Gastrocnemius medialis (tissue), 4 donors: ENCODE measurements around the gene AUNIP. TPM values are rescaled to one million over a fixed set of nuclear protein-coding genes. Genes with fewer than 3 reads are reported as not detected.

Experiments
- ATAC-seq, 2 donors: fragments of 150-250 bp; one replicate each; pipeline ENCODE4 v1.9.1; 2016
- DNase-seq, 2 donors: peaks; one replicate each; pipeline ENCODE4 v3.0.0-alpha.2; 2019
- H3K27ac ChIP-seq, 4 donors: fragments of 200-600 bp; sonication (generic); 1 replicate in 1 of 4; 2 replicates in 3 of 4; pipeline ENCODE4 v1.5.1; 2016 to 2018; ENCODE audit warnings: mild to moderate bottlenecking in 2 of 4, moderate library complexity in 1 of 4
- H3K27me3 ChIP-seq, 3 donors: fragments of 200-600 bp; sonication (generic) in 2 of 3; 1 replicate in 1 of 3; 2 replicates in 2 of 3; pipeline versions ENCODE4 v1.5.1 to v1.6.0; 2016 to 2019; ENCODE audit warnings: mild to moderate bottlenecking in 1 of 3, moderate library complexity in 1 of 3
- H3K36me3 ChIP-seq, 2 donors: fragments of 200-600 bp; sonication (generic) in 1 of 2; one replicate each; pipeline ENCODE4 v1.5.1; 2017 to 2018
- H3K4me1 ChIP-seq, 2 donors: fragments of 200-600 bp; sonication (generic) in 1 of 2; one replicate each; pipeline ENCODE4 v1.5.1; 2016 to 2017; ENCODE audit warnings: mild to moderate bottlenecking in 2 of 2
- H3K4me3 ChIP-seq, 4 donors: fragments of 200-600 bp; sonication (generic) in 3 of 4; 1 replicate in 1 of 4; 2 replicates in 3 of 4; pipeline ENCODE4 v1.5.1; 2016 to 2019; ENCODE audit warnings: mild to moderate bottlenecking in 2 of 4
- H3K9me3 ChIP-seq, 3 donors: fragments of 200-600 bp; sonication (generic) in 2 of 3; 1 replicate in 1 of 3; 2 replicates in 2 of 3; pipeline ENCODE4 v1.5.1; 2016 to 2019
- POLR2A ChIP-seq, 2 donors: fragments of 450-650 bp; IDR thresholded peaks; one replicate each; pipeline ENCODE4 v1.6.1; 2017; ENCODE audit warnings: antibody characterized with exemption in 2 of 2, mild to moderate bottlenecking in 2 of 2, moderate library complexity in 2 of 2
- in situ Hi-C, 4 donors: fragments of 200-750 bp; cut with MboI; loops; one replicate each; pipeline versions ENCODE4 v1.15.0 to v1.8.0; 2017; ENCODE audit warnings: low sequenced_read_pairs in 4 of 4
- intact Hi-C: fragments of 100-400 bp; cut with DNase I; formaldehyde crosslinking; loops from one replicate; pipeline ENCODE4 v1.15.1; 2023; ENCODE audit warnings: low total_unique reads
- total RNA-seq, 4 donors: library from RNA; depleted of rRNA; stranded (reverse); fragments of >200 nt; gene quantifications; one replicate each; pipeline versions ENCODE4 v1.1.0 to v1.2.3, GENCODE V29; 2016
- TF ChIP-seq, protein P1 (sequence below), 5 experiments: fragments of 450-650 bp in 3 of 5; fragments of 200-600 bp in 2 of 5; sonication (generic) in 2 of 5; IDR thresholded peaks in 4 of 5; conservative IDR thresholded peaks in 1 of 5; 1 replicate in 4 of 5; 2 replicates in 1 of 5; pipeline ENCODE4 v1.5.1; 2016 to 2019; ENCODE audit warnings: antibody characterized with exemption in 5 of 5, mild to moderate bottlenecking in 3 of 5, moderate library complexity in 3 of 5

Gene AUNIP
- total RNA-seq, 4 donors from 2014 or later, result not detected

DNA sequence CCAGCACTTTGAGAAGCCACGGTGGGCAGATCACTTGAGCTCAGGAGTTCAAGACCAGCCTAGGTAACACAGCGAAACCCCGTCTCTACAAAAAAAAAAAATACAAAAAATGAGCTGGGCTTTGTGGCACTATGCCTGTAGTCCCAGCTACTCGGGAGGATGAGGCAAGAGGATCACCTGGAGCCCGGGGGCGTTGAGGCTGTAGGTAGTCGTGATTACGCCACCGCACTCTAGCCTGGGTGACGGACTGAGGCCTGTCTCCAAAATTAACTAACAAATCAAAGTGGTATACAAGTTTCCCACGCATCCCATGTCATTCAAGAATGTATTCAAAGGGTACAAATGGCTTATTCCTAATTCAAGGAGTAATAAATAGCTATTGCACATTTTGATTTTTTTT is 2.4 kb downstream of the AUNIP start:
- H3K36me3 ChIP-seq, result no peaks in the 10 kb centered on the region
- DNase-seq, result no peak
- intact Hi-C loops, result no loop called here

DNA sequence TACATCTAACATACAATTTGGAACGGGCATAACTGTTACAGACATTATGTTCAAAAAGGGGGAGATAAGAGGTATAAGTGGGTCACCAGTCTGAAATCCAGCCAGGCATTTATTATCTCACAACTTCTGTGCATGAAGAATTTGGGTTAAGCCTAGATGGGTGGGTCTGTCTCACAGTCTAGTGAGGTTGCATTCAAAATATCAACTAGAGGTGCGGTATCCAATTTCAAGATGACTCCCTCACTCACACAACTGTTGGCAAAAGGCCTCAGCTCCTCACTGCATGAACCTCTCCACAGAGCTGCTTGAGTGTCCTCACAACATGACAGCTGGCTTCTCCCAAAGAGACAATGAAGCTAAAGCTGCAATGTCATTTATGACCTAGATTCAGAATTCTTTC is 4.7 kb downstream of the AUNIP start:
- Histone ChIP-seq H3K9me3 (no peaks in the 10 kb centered on the region), H3K27me3 (no peaks in the 10 kb centered on the region), H3K36me3 (no peaks in the 10 kb centered on the region), H3K4me1 (peaks cover 2 to 9% of the 10 kb centered on the region in 2 donors), H3K4me3 (no peak overlapping the region), H3K27ac (no peak overlapping the region)
- intact Hi-C loops (no loop called here), in situ Hi-C loops (no loop called here)
- TF ChIP-seq, protein P1, sequence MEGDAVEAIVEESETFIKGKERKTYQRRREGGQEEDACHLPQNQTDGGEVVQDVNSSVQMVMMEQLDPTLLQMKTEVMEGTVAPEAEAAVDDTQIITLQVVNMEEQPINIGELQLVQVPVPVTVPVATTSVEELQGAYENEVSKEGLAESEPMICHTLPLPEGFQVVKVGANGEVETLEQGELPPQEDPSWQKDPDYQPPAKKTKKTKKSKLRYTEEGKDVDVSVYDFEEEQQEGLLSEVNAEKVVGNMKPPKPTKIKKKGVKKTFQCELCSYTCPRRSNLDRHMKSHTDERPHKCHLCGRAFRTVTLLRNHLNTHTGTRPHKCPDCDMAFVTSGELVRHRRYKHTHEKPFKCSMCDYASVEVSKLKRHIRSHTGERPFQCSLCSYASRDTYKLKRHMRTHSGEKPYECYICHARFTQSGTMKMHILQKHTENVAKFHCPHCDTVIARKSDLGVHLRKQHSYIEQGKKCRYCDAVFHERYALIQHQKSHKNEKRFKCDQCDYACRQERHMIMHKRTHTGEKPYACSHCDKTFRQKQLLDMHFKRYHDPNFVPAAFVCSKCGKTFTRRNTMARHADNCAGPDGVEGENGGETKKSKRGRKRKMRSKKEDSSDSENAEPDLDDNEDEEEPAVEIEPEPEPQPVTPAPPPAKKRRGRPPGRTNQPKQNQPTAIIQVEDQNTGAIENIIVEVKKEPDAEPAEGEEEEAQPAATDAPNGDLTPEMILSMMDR (IDR thresholded peaks at IDR 0.05 in 4 of 5, conservative IDR thresholded peaks at IDR 0.05 in 1 of 5), result no peak
- TF ChIP-seq POLR2A (IDR thresholded peaks at IDR 0.05), result no peak
- ATAC-seq (no peak), DNase-seq (no peak)

More for the DNA sequence above, 2.4 kb downstream of the AUNIP start:
- Histone ChIP-seq H3K4me3 (no peak overlapping the region), H3K27ac (no peak overlapping the region), H3K4me1 (peaks cover 2 to 9% of the 10 kb centered on the region in 2 donors), H3K27me3 (no peaks in the 10 kb centered on the region), H3K9me3 (no peaks in the 10 kb centered on the region)
- no peak for ATAC-seq
- TF ChIP-seq POLR2A (IDR thresholded peaks at IDR 0.05), result no peak
- TF ChIP-seq, protein P1 (IDR thresholded peaks at IDR 0.05 in 4 of 5, conservative IDR thresholded peaks at IDR 0.05 in 1 of 5), result no peak
- in situ Hi-C loops, result no loop called here

DNA sequence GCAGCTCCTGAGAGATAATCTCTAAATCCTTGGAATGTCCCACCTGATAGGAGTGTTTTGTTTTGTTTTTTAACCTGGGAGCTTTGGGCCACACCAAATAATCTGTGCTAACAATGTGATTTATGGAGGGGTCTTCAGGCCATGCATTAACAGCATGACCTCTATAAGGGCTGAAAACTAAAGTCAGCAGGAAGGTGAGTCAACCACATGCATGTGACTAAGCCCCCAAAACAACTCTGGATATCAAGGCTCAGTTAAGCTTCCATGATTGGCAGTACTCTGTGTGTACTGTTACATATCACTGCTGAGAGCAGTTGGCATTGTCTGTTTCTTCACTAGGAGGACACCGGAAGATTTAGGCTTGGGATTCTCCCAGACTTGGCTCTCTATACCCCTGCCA is 10.7 kb downstream of the AUNIP start:
- Histone ChIP-seq H3K4me3 (no peak overlapping the region), H3K27ac (no peak overlapping the region), H3K36me3 (no peaks in the 10 kb centered on the region), H3K27me3 (no peaks in the 10 kb centered on the region), H3K9me3 (no peaks in the 10 kb centered on the region), H3K4me1 (no peaks in the 10 kb centered on the region)
- ATAC-seq, result no peak
- DNase-seq, result no peak
- intact Hi-C loops (no loop called here), in situ Hi-C loops (no loop called here)
- no peak for TF ChIP-seq POLR2A (IDR thresholded peaks at IDR 0.05)
- TF ChIP-seq, protein P1 (IDR thresholded peaks at IDR 0.05 in 4 of 5, conservative IDR thresholded peaks at IDR 0.05 in 1 of 5), result no peak

DNA sequence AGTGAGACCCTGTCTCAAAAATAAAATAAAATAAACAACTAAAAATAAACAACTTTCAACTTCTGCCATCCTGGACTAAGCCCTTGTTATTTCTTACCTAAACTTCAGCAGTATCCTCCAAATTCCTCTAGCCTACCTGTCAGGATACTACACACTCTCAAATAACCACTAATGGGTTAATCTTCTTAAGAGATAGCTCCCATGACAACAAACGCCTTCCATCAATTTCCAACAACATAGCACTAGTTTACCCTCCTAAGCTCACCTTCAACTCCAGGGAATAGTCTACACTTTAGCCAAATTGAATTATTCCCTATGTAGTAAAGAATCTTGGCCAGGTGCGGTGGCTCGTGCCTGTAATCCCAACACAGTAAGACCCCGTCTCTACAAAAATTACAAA is 11.3 kb downstream of the AUNIP start:
- H3K4me1 ChIP-seq, result no peaks in the 10 kb centered on the region
- no peaks in the 10 kb centered on the region for H3K9me3 ChIP-seq
- in situ Hi-C loops, result no loop called here
- H3K27me3 ChIP-seq, result no peaks in the 10 kb centered on the region
- no peak for TF ChIP-seq POLR2A (IDR thresholded peaks at IDR 0.05)
- TF ChIP-seq, protein P1 (IDR thresholded peaks at IDR 0.05 in 4 of 5, conservative IDR thresholded peaks at IDR 0.05 in 1 of 5), result no peak
- ATAC-seq, result no peak
- H3K27ac ChIP-seq, result no peak overlapping the region
- H3K36me3 ChIP-seq, result no peaks in the 10 kb centered on the region
- intact Hi-C loops, result no loop called here
- H3K4me3 ChIP-seq, result no peak overlapping the region
- DNase-seq, result no peak

DNA sequence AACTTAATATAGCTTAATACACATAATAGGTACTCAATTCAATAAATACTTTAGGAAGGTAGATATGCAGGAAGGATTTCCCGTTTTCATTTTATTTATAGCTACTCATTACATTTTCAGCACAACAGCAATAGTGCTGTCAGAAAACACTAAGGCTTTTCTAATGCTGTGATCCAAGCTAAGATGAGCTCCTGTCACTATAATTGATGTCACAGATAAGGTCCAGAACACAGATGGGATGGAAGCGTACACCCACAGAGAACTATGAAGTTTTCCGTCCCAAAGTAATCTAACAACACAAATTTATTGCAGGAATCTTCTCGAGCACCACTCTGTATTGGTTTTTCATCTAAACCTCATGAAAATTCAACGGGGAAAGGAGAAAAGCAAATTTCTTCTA is 13.6 kb downstream of the AUNIP start:
- Histone ChIP-seq H3K4me3 (no peak overlapping the region), H3K27me3 (no peaks in the 10 kb centered on the region), H3K36me3 (no peaks in the 10 kb centered on the region), H3K9me3 (no peaks in the 10 kb centered on the region), H3K27ac (no peak overlapping the region), H3K4me1 (peaks cover 0 to 3% of the 10 kb centered on the region in 2 donors)
- in situ Hi-C loops, result no loop called here
- TF ChIP-seq POLR2A (IDR thresholded peaks at IDR 0.05), result no peak
- TF ChIP-seq, protein P1 (IDR thresholded peaks at IDR 0.05 in 4 of 5, conservative IDR thresholded peaks at IDR 0.05 in 1 of 5), result no peak
- no peak for ATAC-seq
- intact Hi-C loops, result no loop called here
- no peak for DNase-seq
